ENCODE data around the gene RPTOR.

GRCh38 chr17:80552523-80552922, 7.9 kb downstream of the RPTOR start:
- TF ChIP-seq PKNOX1 (IDR thresholded peaks at IDR 0.05) (no peak), JUND (IDR thresholded peaks at IDR 0.05; ENCODE audit: low read depth, low read length) (no peak)
